Frontal cortex (tissue), 1 donor: ENCODE results near the gene ADAMTS12. TPM values are rescaled to one million over a fixed set of nuclear protein-coding genes. Genes with fewer than 3 reads are reported as not detected.

Experiments used
- small RNA-seq: library from RNA; depleted of rRNA; stranded (forward); fragments of <200 nt; gene quantifications from one replicate; pipeline ENCODE3, GENCODE V24; 2014
- total RNA-seq: library from RNA; depleted of rRNA; stranded (reverse); fragments of >200 nt; gene quantifications from one replicate; pipeline ENCODE4 v1.2.3, GENCODE V29; 2014

ADAMTS12 gene
- total RNA-seq, 1 donor from 2014 or later: 1.2 TPM

Small RNAs within 50 kb of the gene (small RNA-seq; reads per million reads assigned to genes)
- gene RNU6-923P: not detected

Other genes with a start within 250 kb of the ADAMTS12 start
- gene RXFP3, start 44.4 kb upstream of the ADAMTS12 start, total RNA-seq: 0.41 TPM
- gene SLC45A2, start 92.7 kb upstream of the ADAMTS12 start, total RNA-seq: 0.41 TPM
- gene AMACR, start 116.1 kb upstream of the ADAMTS12 start, total RNA-seq: 9.8 TPM
- 12.6 TPM for gene C1QTNF3, start 151.2 kb upstream of the ADAMTS12 start, total RNA-seq